GM23338 (cell line): ENCODE results near the gene TMEM140. TPM values are rescaled to one million over a fixed set of nuclear protein-coding genes. Genes with fewer than 3 reads are reported as not detected.

Experiments
- ATAC-seq: fragments of 200-7000 bp; cut with Tn5 transposase; 3 replicates; pipeline ENCODE4 v1.9.1; 2020
- DNase-seq: peaks from one replicate; pipeline ENCODE4 v3.0.0-alpha.2; 2015; ENCODE audit warnings: low spot score
- H2AFZ ChIP-seq: fragments of 200-600 bp; sonication (generic); 2 replicates; pipeline ENCODE4 v1.8.0; 2016; ENCODE audit warnings: antibody characterized with exemption, mild to moderate bottlenecking, moderate library complexity
- H3F3A ChIP-seq: fragments of 200-600 bp; sonication (generic); replicated peaks from 2 replicates; pipeline ENCODE4 v1.8.0; 2017; ENCODE audit warnings: antibody characterized with exemption, mixed run types, low read depth
- H3K27ac ChIP-seq: fragments of 200-600 bp; sonication (generic); 2 replicates; pipeline ENCODE4 v1.6.1; 2016; ENCODE audit warnings: low read depth
- H3K27me3 ChIP-seq: fragments of 200-600 bp; sonication (generic); 2 replicates; pipeline ENCODE4 v1.8.0; 2016; ENCODE audit warnings: mild to moderate bottlenecking, mixed run types, moderate library complexity; ENCODE audit not compliant: insufficient read depth
- H3K36me3 ChIP-seq: fragments of 200-600 bp; sonication (generic); 2 replicates; pipeline ENCODE4 v1.8.0; 2016; ENCODE audit warnings: mild to moderate bottlenecking; ENCODE audit not compliant: insufficient read depth
- H3K4me1 ChIP-seq: fragments of 200-600 bp; sonication (generic); 2 replicates; pipeline ENCODE4 v1.8.0; 2016; ENCODE audit warnings: mild to moderate bottlenecking, moderate library complexity; ENCODE audit not compliant: insufficient read depth
- H3K4me2 ChIP-seq: fragments of 200-600 bp; sonication (generic); 2 replicates; pipeline ENCODE4 v1.7.1; 2017; ENCODE audit warnings: mixed run types
- H3K4me3 ChIP-seq: fragments of 200-600 bp; sonication (generic); 2 replicates; pipeline ENCODE4 v1.6.1; 2016; ENCODE audit warnings: mixed run types
- H3K79me2 ChIP-seq: fragments of 200-600 bp; sonication (generic); replicated peaks from 2 replicates; pipeline ENCODE4 v1.8.0; 2017; ENCODE audit warnings: mild to moderate bottlenecking; ENCODE audit not compliant: insufficient read depth
- H3K9me2 ChIP-seq: fragments of 200-600 bp; sonication (generic); 2 replicates; pipeline ENCODE4 v1.8.0; 2017; ENCODE audit not compliant: insufficient read depth
- H4K20me1 ChIP-seq: fragments of 200-600 bp; sonication (generic); replicated peaks from 2 replicates; pipeline ENCODE4 v1.8.0; 2017; ENCODE audit warnings: mild to moderate bottlenecking; ENCODE audit not compliant: insufficient read depth
- H3K27ac Mint-ChIP-seq: 2 replicates; pipeline ENCODE4 v1.8.0; 2020; ENCODE audit warnings: inconsistent platforms, mild to moderate bottlenecking, moderate library complexity, mixed read lengths
- H3K27me3 Mint-ChIP-seq: 3 replicates; pipeline ENCODE4 v1.8.0; 2022; ENCODE audit warnings: low read depth, mild to moderate bottlenecking, moderate library complexity, mixed read lengths, inconsistent platforms; ENCODE audit not compliant: insufficient read depth, poor library complexity
- H3K36me3 Mint-ChIP-seq: 3 replicates; pipeline ENCODE4 v1.8.0; 2021; ENCODE audit warnings: low read depth, mild to moderate bottlenecking, inconsistent platforms, moderate library complexity, mixed read lengths
- H3K4me1 Mint-ChIP-seq: 3 replicates; pipeline ENCODE4 v1.8.0; 2020; ENCODE audit warnings: mild to moderate bottlenecking, inconsistent platforms, mixed read lengths
- H3K4me3 Mint-ChIP-seq: 3 replicates; pipeline ENCODE4 v1.8.0; 2021; ENCODE audit warnings: moderate library complexity, mild to moderate bottlenecking, inconsistent platforms, mixed read lengths
- H3K9me3 Mint-ChIP-seq: 3 replicates; pipeline ENCODE4 v1.8.0; 2020; ENCODE audit warnings: moderate library complexity, mild to moderate bottlenecking, inconsistent platforms, mixed read lengths
- CREB1 ChIP-seq: fragments of 250-450 bp; sonication (Bioruptor Pico); IDR thresholded peaks from 2 replicates; pipeline ENCODE4 v1.5.0; 2020; ENCODE audit warnings: low read depth, mild to moderate bottlenecking, moderate library complexity
- ETS1 ChIP-seq: IDR thresholded peaks from 2 replicates; pipeline ENCODE4 v1.6.1; 2016; ENCODE audit warnings: antibody characterized with exemption
- EZH2 ChIP-seq: fragments of 200-600 bp; sonication (generic); IDR thresholded peaks from one replicate; pipeline ENCODE4 v1.8.0; 2017; ENCODE audit warnings: antibody characterized with exemption, mild to moderate bottlenecking, low read depth; ENCODE audit not compliant: unreplicated experiment
- POLR2AphosphoS5 ChIP-seq: IDR thresholded peaks from 2 replicates; pipeline ENCODE4 v1.6.1; 2016; ENCODE audit warnings: antibody characterized with exemption, low read depth
- ZNF114 ChIP-seq: fragments of 250-450 bp; sonication (Bioruptor Pico); IDR thresholded peaks from 2 replicates; pipeline ENCODE4 v1.5.0; 2020; ENCODE audit warnings: mild to moderate bottlenecking, moderate library complexity
- ZNF462 ChIP-seq: fragments of 250-450 bp; sonication (Bioruptor Pico); IDR thresholded peaks from 2 replicates; pipeline ENCODE4 v1.5.0; 2020; ENCODE audit warnings: mild to moderate bottlenecking, moderate library complexity
- polyA plus RNA-seq: library from polyadenylated mRNA; unstranded; fragments of >200 nt; fragmentation: Nextera tagmentation; extraction: Ambion mirVana; gene quantifications from 2 replicates; pipeline ENCODE4 v1.2.1, GENCODE V29; 2016
- total RNA-seq: library from RNA; depleted of rRNA; stranded (reverse); fragments of >200 nt; shearing (Covaris generic); gene quantifications from 2 replicates; pipeline ENCODE4 v1.2.3, GENCODE V29; 2014

Gene TMEM140
- total and polyA plus RNA-seq, 2 experiments from 2014 or later, result 2.7 TPM; not detected in 1

GRCh38 chr7:135189961-135190360 is 42.1 kb downstream of the TMEM140 start (continued):
- TF ChIP-seq ZNF462, result no peak
- no peak for TF ChIP-seq CREB1 (CRISPR knock-in tag)

- no peak overlapping the region for H3K4me3 Mint-ChIP-seq
- no peaks in the 10 kb centered on the region for H3K9me2 ChIP-seq
- H3K4me1 Mint-ChIP-seq, result no peaks in the 10 kb centered on the region
- no peaks in the 10 kb centered on the region; the same call in 1 of the 2 replicates for H4K20me1 ChIP-seq
- TF ChIP-seq ZNF114 (no peak), CREB1 (CRISPR knock-in tag) (no peak), EZH2 (no peak), ETS1 (no peak), ZNF462 (no peak), POLR2AphosphoS5 (no peak)
- peaks cover 7% of the 10 kb centered on the region; the same call in 1 of the 2 replicates for H3K36me3 ChIP-seq
- H3K4me2 ChIP-seq, result no peak overlapping the region
- H2AFZ ChIP-seq, result no peak overlapping the region
- H3K4me3 ChIP-seq, result no peak overlapping the region
- H3K9me3 Mint-ChIP-seq, result no peaks in the 10 kb centered on the region
- no peaks in the 10 kb centered on the region for H3K4me1 ChIP-seq
- peaks cover 3% of the 10 kb centered on the region for H3K27me3 Mint-ChIP-seq
- no peaks in the 10 kb centered on the region for H3F3A ChIP-seq
- H3K79me2 ChIP-seq, result no peaks in the 10 kb centered on the region
- DNase-seq (no peak), ATAC-seq (no peak)
- no peak overlapping the region for H3K27ac Mint-ChIP-seq
- no peak overlapping the region for H3K27ac ChIP-seq
- no peaks in the 10 kb centered on the region for H3K27me3 ChIP-seq
- peaks cover 17% of the 10 kb centered on the region for H3K36me3 Mint-ChIP-seq
These were observed 42.8 kb downstream of the TMEM140 start for GRCh38 chr7:135190703-135191102.
